ENCODE data around the gene DRC7.
"Not testable (repeated sequence)": the region's sequence is repeated elsewhere in the genome, so short reads cannot be mapped to it uniquely, and the experiment has no call there.

The DRC7 gene

GRCh38 chr16:57770361-57770760, 75.8 kb downstream of the DRC7 start:
- no peak for DNase-seq

- no peak for DNase-seq
Observed at GRCh38 chr16:57771141-57771785, 76.7 kb downstream of the DRC7 start.

- no peak for DNase-seq
Observed at GRCh38 chr16:57773019-57773418, 78.4 kb downstream of the DRC7 start.

- DNase-seq = no peak
Observed at GRCh38 chr16:57773655-57774295, 79.2 kb downstream of the DRC7 start.

DNA sequence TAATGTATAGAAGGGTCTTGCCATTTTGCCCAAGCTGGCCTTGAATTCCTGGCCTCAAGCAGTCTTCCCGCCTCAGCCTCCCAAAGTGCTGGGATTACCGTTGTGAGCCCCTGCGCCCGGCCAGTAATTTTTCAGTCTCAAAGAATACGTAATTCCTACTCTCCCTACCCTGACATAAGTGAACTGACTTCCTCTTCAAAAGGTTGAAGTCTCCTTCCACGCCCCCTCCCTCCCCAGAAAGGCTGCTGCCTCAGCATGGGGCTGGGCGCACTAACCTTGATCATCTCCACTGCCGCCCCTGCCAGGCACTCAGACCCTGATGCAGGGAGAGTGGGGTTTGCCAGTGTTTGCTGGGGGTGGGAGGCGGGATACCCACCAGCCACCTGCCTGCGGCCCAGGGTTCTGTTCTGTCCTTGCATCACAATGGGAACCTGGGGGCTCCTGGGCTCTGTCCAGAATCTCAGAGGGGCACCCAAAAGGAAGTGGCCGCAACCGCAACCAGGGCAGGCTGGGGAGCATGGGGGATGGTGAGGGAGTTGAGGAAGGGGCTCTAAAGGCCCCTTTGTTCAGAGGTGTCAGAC, 80.2 kb downstream of the DRC7 start:
- no peak for DNase-seq

DNA sequence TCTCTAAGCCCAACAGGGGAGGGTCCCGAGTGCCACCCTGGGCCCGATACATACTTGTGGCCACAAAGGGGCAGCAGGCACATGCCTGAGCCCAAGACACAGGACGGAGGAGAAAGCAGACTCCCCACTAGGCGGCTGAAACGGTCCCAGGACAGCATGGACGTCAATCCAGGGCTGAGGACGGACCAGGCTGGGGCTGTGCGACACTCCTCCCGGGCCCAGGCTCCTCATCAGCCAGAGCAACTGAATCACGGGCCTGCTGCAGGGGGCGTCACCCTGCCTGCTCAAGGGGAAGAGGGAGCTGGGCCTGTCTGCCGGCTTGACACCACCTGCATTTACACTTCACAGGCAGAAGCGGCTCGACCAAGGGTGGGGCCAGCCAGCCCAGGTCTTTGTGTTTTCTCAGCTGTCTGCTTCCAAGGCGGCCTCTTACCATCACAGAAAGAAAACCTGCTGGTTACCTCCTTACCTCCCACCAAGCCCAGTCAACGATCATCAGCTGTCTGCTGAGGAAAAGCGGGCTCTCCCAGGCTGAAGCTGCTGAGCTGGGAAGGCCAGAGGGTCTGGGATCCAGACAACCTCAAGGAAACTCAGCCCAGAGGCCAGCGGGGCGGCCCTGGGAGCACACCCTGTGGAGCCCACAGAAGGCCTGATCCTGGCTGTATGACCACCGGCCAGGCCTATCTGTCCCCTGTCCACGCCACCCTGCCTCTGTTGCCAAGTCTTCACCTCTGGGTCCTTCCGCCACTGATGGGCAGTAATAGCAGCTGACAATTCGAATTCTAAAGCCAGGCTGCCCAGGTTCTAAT, 81.3 kb downstream of the DRC7 start:
- no peak for DNase-seq

- DNase-seq = no peak
Observed at GRCh38 chr16:57778658-57779057, 84.1 kb downstream of the DRC7 start.

- not testable (repeated sequence) for DNase-seq
Observed at GRCh38 chr16:57779836-57780235, 85.2 kb downstream of the DRC7 start.

- DNase-seq = no peak
Observed at GRCh38 chr16:57781349-57781740, 86.7 kb downstream of the DRC7 start.

Measured in NCI-H1694 (cell line).